ENCODE data around the gene KNTC1. TPM values are rescaled to one million over a fixed set of nuclear protein-coding genes. Genes with fewer than 3 reads are reported as not detected.
"Not testable (repeated sequence)": the region's sequence is repeated elsewhere in the genome, so short reads cannot be mapped to it uniquely, and the experiment has no call there.

KNTC1 gene
- total RNA-seq, 4 donors from 2014 or later, result 10.6 to 79.4 (median 23.1) TPM

DNA sequence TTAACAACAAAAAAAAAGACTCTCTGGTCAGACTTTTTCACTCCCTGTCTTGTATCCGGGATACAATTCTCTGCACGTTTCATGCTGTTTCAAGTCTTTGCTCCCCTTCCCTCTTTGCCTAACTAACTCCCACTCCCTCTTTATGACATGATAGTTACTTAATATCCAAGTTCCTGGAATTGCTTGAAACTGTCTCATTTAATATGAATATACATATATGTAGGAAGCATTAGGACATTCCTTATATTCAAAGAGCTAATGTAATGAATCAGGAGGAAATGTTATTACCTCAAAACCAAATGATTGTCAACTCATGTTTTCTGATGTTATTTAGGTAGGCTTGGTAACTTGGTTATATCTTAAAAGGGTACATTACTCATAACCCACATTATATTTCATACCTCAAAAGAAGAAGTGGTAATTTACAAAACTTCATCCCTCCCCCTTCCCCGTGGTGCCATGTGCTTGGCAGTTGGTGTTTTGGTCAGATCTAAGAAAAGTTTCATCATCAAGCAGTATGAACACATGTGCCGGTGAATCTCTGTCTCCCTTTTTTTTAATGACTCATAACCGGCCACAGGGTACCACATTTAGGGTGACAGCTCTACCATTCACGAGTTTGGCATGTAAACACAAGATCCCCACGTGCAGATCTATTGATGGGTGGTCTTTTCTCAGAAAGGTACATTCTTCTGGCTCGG is 119.6 kb downstream of the KNTC1 start:
- 47 to 60% methylated on average over 7 to 8 of the region's 8 CpGs for WGBS, 2 donors (ENCODE audit: low coverage in 1 of 2)
- DNase-seq, result no peak
- Histone ChIP-seq H3K36me3 (no peaks in the 10 kb centered on the region), H3K27ac (no peak overlapping the region), H3K4me1 (peaks cover 0 to 3% (median 0%) of the 10 kb centered on the region in 4 donors), H3K4me3 (no peak overlapping the region), H3K9me3 (no peaks in the 10 kb centered on the region), H3K27me3 (no peaks in the 10 kb centered on the region)
- no peak for TF ChIP-seq EP300 (IDR thresholded peaks at IDR 0.05; ENCODE audit: low read depth)
- TF ChIP-seq POLR2A (IDR thresholded peaks at IDR 0.05), result no peak
- TF ChIP-seq, protein P1, sequence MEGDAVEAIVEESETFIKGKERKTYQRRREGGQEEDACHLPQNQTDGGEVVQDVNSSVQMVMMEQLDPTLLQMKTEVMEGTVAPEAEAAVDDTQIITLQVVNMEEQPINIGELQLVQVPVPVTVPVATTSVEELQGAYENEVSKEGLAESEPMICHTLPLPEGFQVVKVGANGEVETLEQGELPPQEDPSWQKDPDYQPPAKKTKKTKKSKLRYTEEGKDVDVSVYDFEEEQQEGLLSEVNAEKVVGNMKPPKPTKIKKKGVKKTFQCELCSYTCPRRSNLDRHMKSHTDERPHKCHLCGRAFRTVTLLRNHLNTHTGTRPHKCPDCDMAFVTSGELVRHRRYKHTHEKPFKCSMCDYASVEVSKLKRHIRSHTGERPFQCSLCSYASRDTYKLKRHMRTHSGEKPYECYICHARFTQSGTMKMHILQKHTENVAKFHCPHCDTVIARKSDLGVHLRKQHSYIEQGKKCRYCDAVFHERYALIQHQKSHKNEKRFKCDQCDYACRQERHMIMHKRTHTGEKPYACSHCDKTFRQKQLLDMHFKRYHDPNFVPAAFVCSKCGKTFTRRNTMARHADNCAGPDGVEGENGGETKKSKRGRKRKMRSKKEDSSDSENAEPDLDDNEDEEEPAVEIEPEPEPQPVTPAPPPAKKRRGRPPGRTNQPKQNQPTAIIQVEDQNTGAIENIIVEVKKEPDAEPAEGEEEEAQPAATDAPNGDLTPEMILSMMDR (IDR thresholded peaks at IDR 0.05), result no peak
- no peak for TF ChIP-seq POLR2AphosphoS5 (IDR thresholded peaks at IDR 0.05)
- intact Hi-C loops (cut with DNase I; ENCODE audit: low total_unique reads) (no loop called here), in situ Hi-C loops (cut with MboI; ENCODE audit: low pct_ligation_motif_present in 1 of 4, low pct_unique_long_range_greater_than_20kb in 1 of 4, low sequenced_read_pairs in 3 of 4) (loop anchor here in 1 of 4 donors (25.0 kb wide), 1 partner anchor 316 kb away; the partner anchor contains the start of gene ABCB9)

DNA sequence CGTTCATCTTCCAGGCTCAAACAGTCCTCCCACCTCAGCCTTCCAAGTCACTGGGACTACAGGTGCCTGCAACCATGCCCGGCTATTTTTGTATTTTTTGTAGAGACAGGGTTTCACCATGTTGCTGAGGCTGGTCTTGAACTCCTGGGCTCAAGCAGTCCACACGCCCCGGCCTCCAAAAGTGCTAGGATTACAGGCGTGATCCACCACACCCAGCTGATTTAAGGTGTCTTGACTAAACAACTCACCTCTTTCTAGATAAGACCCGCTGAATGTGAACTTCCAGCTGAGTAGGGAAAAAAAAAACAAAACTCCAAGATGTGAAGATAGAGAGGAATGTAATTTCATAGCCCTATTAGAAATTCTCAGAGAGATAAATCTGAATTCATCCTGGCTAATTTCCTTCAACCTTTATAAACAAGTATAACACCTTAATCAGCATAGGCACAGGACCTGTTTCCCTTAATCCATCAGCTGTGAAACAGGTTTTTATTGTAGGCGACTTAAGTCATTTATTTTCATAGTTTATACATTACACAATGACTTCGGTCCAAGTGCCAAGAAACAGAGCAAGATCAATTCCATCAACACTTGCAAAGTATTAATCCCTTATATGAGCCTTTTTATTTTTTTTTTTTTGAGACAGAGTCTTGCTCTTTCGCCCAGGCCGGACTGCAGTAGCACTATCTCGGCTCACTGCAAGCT is 124.6 kb downstream of the KNTC1 start:
- WGBS, 2 donors (ENCODE audit: low coverage in 1 of 2), result 55 to 56% methylated on average over 10 to 11 of the region's 11 CpGs
- no peak for DNase-seq
- Histone ChIP-seq H3K36me3 (no peaks in the 10 kb centered on the region), H3K4me1 (peaks cover 0 to 3% (median 0%) of the 10 kb centered on the region in 4 donors), H3K4me3 (no peak overlapping the region), H3K27ac (no peak overlapping the region), H3K9me3 (no peaks in the 10 kb centered on the region), H3K27me3 (no peaks in the 10 kb centered on the region)
- in situ Hi-C loops (cut with MboI; ENCODE audit: low pct_ligation_motif_present in 1 of 4, low pct_unique_long_range_greater_than_20kb in 1 of 4, low sequenced_read_pairs in 3 of 4) (no loop called here), intact Hi-C loops (cut with DNase I; ENCODE audit: low total_unique reads) (no loop called here)
- TF ChIP-seq, protein P1 (IDR thresholded peaks at IDR 0.05), result no peak
- TF ChIP-seq EP300 (IDR thresholded peaks at IDR 0.05; ENCODE audit: low read depth), result no peak

DNA sequence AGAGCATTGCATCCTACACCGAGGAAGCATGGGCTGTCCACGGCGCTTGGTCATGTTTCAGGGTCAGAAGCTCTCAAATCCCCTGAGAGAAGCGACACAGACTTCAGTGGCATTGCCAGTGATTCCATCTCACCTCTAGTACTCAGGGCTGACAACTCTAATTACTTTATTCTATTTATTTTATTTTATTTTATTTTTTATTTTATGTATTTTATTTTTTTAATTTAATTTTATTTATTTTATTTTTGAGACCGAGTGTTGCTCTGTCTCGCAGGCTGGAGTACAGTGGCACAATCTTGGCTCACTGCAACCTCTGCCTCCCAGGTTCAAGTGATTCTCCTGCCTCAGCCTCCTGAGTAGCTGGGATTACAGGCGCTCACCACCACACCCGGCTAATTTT is 126.2 kb downstream of the KNTC1 start:
- H3K36me3 ChIP-seq; H3K4me1 ChIP-seq; H3K4me3 ChIP-seq; in situ Hi-C loops (cut with MboI; ENCODE audit: low pct_ligation_motif_present in 1 of 4, low pct_unique_long_range_greater_than_20kb in 1 of 4, low sequenced_read_pairs in 3 of 4); H3K27me3 ChIP-seq; intact Hi-C loops (cut with DNase I; ENCODE audit: low total_unique reads); DNase-seq; H3K27ac ChIP-seq; H3K9me3 ChIP-seq: not testable (repeated sequence)
- 92 to 96% methylated on average over 8 of the region's 8 CpGs for WGBS, 2 donors (ENCODE audit: low coverage in 1 of 2)

DNA sequence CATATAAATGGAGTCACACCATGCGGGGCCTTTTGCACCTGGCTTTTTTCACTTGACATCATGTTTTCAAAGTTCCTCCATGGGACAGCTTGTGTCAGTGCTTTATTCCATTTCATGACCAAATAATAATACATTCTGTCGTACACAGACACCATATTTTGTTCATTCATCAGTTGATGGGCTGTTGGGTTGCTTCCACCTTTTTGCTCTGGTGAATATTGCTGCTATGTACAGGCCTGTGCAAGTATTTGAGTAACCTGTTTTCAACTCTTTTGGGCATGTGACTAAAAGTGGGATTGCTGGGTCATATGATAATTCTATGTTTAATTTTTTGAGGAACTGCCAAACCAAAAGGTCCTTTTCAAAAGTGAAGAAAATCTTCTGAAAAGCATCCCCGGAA is 129.2 kb downstream of the KNTC1 start:
- Histone ChIP-seq H3K4me3 (no peak overlapping the region), H3K27ac (no peak overlapping the region), H3K36me3 (no peaks in the 10 kb centered on the region), H3K9me3 (no peaks in the 10 kb centered on the region), H3K4me1 (peaks cover 0 to 3% (median 0%) of the 10 kb centered on the region in 4 donors), H3K27me3 (no peaks in the 10 kb centered on the region)
- in situ Hi-C loops (cut with MboI; ENCODE audit: low pct_ligation_motif_present in 1 of 4, low pct_unique_long_range_greater_than_20kb in 1 of 4, low sequenced_read_pairs in 3 of 4) (no loop called here), intact Hi-C loops (cut with DNase I; ENCODE audit: low total_unique reads) (loop anchor here (5.0 kb wide), 1 partner anchor 241 kb away; the partner anchor contains the start of gene VPS37B)
- TF ChIP-seq POLR2A (IDR thresholded peaks at IDR 0.05), result no peak
- no peak for TF ChIP-seq EP300 (IDR thresholded peaks at IDR 0.05; ENCODE audit: low read depth)
- TF ChIP-seq POLR2AphosphoS5 (IDR thresholded peaks at IDR 0.05), result no peak
- TF ChIP-seq, protein P1 (IDR thresholded peaks at IDR 0.05), result no peak
- WGBS, 2 donors (ENCODE audit: low coverage in 1 of 2), result 89 to 92% methylated on average over 2 to 3 of the region's 3 CpGs
- no peak for DNase-seq

All from transverse colon (tissue), 4 donors.